ENCODE results near the gene FBP2. TPM values are rescaled to one million over a fixed set of nuclear protein-coding genes. Genes with fewer than 3 reads are reported as not detected.

FBP2 gene
- total RNA-seq, 1 experiment from 2014 or later: not detected

- DNase-seq (ENCODE audit: low read depth, low spot score): no peak
- no peaks in the 10 kb centered on the region for H3K79me2 ChIP-seq (ENCODE audit: insufficient read depth, low read length)
- ChIA-PET CTCF (no interaction called here), RAD21 (ENCODE audit: low non-redundant PET in 1 of 2, low total read pairs in 2 of 2, uncharacterized antibody in 2 of 2, unreplicated experiment in 2 of 2) (no interaction called here), POLR2A (no interaction called here)
- no peak overlapping the region for H3K4me3 ChIP-seq (replicated peaks in 1 of 2; ENCODE audit: low read depth in 1 of 2, low read length in 2 of 2)
- H3K27ac ChIP-seq (ENCODE audit: low read depth, low read length): no peak overlapping the region
- H3K4me1 ChIP-seq (ENCODE audit: control insufficient read depth in 1 of 2, insufficient read depth in 2 of 2, low read length in 2 of 2): no peaks in the 10 kb centered on the region
- H3K9ac ChIP-seq (ENCODE audit: low read length): no peak overlapping the region
- H4K20me1 ChIP-seq (ENCODE audit: insufficient read depth): no peaks in the 10 kb centered on the region
- no peaks in the 10 kb centered on the region for H3K36me3 ChIP-seq (ENCODE audit: control insufficient read depth in 1 of 2, insufficient read depth in 2 of 2, low read length in 2 of 2)
- no peaks in the 10 kb centered on the region for H3K9me3 ChIP-seq (ENCODE audit: control insufficient read depth in 1 of 2, insufficient read depth in 1 of 2, low read depth in 1 of 2, low read length in 2 of 2)
- intact Hi-C loops (cut with micrococcal nuclease): no loop called here
- no TSS peak for BruUV-seq (replicated peaks)
- H3K4me2 ChIP-seq (ENCODE audit: low read length): no peak overlapping the region
- TF ChIP-seq SRF (IDR thresholded peaks at IDR 0.05; ENCODE audit: low read depth) (no peak), JUND (IDR thresholded peaks at IDR 0.05) (no peak), CTCF (IDR thresholded peaks at IDR 0.05 in 2 of 3, conservative IDR thresholded peaks at IDR 0.05 in 1 of 3; ENCODE audit: borderline replicate concordance in 1 of 3, insufficient read depth in 1 of 3, low read depth in 2 of 3, low read length in 2 of 3) (no peak), TCF7L2 (IDR thresholded peaks at IDR 0.05; ENCODE audit: borderline replicate concordance, extremely low read depth, insufficient read depth, insufficient read length) (no peak), SIN3A (IDR thresholded peaks at IDR 0.05; ENCODE audit: low read depth) (no peak), ZFX (IDR thresholded peaks at IDR 0.05) (no peak), ATF3 (IDR thresholded peaks at IDR 0.05) (no peak), FOSL1 (IDR thresholded peaks at IDR 0.05; ENCODE audit: low read depth) (no peak), POLR2AphosphoS5 (IDR thresholded peaks at IDR 0.05; ENCODE audit: low read depth, low read length) (no peak), EZH2 (IDR thresholded peaks at IDR 0.05) (no peak), ELF1 (IDR thresholded peaks at IDR 0.05; ENCODE audit: borderline replicate concordance, low read depth) (no peak), EZH2phosphoT487 (IDR thresholded peaks at IDR 0.05; ENCODE audit: borderline replicate concordance) (no peak), EGR1 (IDR thresholded peaks at IDR 0.05; ENCODE audit: low read depth) (no peak), SP1 (IDR thresholded peaks at IDR 0.05; ENCODE audit: low read depth) (no peak), REST (IDR thresholded peaks at IDR 0.05; ENCODE audit: low read depth) (no peak), RAD21 (IDR thresholded peaks at IDR 0.05; ENCODE audit: low read depth) (no peak)
- H2AFZ ChIP-seq (ENCODE audit: low read depth, low read length, poor library complexity, severe bottlenecking): no peak overlapping the region
- no peak for ATAC-seq
- no peaks in the 10 kb centered on the region for H3K9me2 ChIP-seq (ENCODE audit: insufficient read depth)
- H3K27me3 ChIP-seq (ENCODE audit: insufficient read depth, low read length): no peaks in the 10 kb centered on the region
These were observed 25.4 kb upstream of the FBP2 start for GRCh38 chr9:94619026-94619425.
